ENCODE results near the gene KRTAP4-12. TPM values are rescaled to one million over a fixed set of nuclear protein-coding genes. Genes with fewer than 3 reads are reported as not detected.
"Not testable (repeated sequence)": the region's sequence is repeated elsewhere in the genome, so short reads cannot be mapped to it uniquely, and the experiment has no call there.

The KRTAP4-12 gene
- total RNA-seq = not detected

GRCh38 chr17:41123991-41124371 is at the start of gene KRTAP4-12:
Gene KRTAP4-12, minus strand, starts transcription at chr17:41124182. Its CDS starts 60 bp downstream, at chr17:41124122.
- not testable (repeated sequence) for H3K4me1 ChIP-seq, ATAC-seq, H3K36me3 ChIP-seq, H3K4me3 ChIP-seq, H3K9me3 ChIP-seq, H3K27ac ChIP-seq
- WGBS, 2 donors (ENCODE audit: low coverage in 1 of 2) = 38 to 84% methylated on average over 2 to 3 of the region's 3 CpGs
- H3K27me3 ChIP-seq = peaks cover 26% of the 10 kb centered on the region

- H3K36me3 ChIP-seq = no peaks in the 10 kb centered on the region
- no peak overlapping the region for H3K4me3 ChIP-seq
- WGBS, 2 donors (ENCODE audit: low coverage in 1 of 2) = 67 to 87% methylated on average over 1 to 2 of the region's 2 CpGs
- H3K9me3 ChIP-seq = no peaks in the 10 kb centered on the region
- ATAC-seq = no peak
- peaks cover 14% of the 10 kb centered on the region for H3K27me3 ChIP-seq
- H3K27ac ChIP-seq = no peak overlapping the region
- no peaks in the 10 kb centered on the region for H3K4me1 ChIP-seq
- no peak for TF ChIP-seq POLR2AphosphoS5 (IDR thresholded peaks at IDR 0.05)
- no peak for TF ChIP-seq POLR2A (IDR thresholded peaks at IDR 0.05)
- no peak for TF ChIP-seq EP300 (IDR thresholded peaks at IDR 0.05)
Observed at GRCh38 chr17:41171886-41172285, 47.9 kb upstream of the KRTAP4-12 start.

GRCh38 chr17:41168121-41168520 is 44.1 kb upstream of the KRTAP4-12 start, which contains the start of gene KRTAP4-3:
Gene KRTAP4-3, minus strand, starts transcription at chr17:41168221. Its CDS starts 49 bp downstream, at chr17:41168172.
- no peaks in the 10 kb centered on the region for H3K4me1 ChIP-seq
- no peaks in the 10 kb centered on the region for H3K9me3 ChIP-seq
- peaks cover 3% of the 10 kb centered on the region for H3K27me3 ChIP-seq
- no peak within 1 kb of the TSS for H3K27ac ChIP-seq
- TF ChIP-seq CTCF (IDR thresholded peaks at IDR 0.05) = no peak
- TF ChIP-seq EP300 (IDR thresholded peaks at IDR 0.05) = no peak
- TF ChIP-seq POLR2AphosphoS5 (IDR thresholded peaks at IDR 0.05) = no peak
- no peak for TF ChIP-seq POLR2A (IDR thresholded peaks at IDR 0.05)
- no peaks in the 10 kb centered on the region for H3K36me3 ChIP-seq
- no peak within 1 kb of the TSS for H3K4me3 ChIP-seq
- no peak for ATAC-seq
- 55% methylated on average over 1 of the region's 1 CpG; no CpG with 5 or more reads in 1 of the 2 donors for WGBS, 2 donors (ENCODE audit: low coverage in 1 of 2)

GRCh38 chr17:41167561-41167960 is 43.6 kb upstream of the KRTAP4-12 start:
- H3K4me3 ChIP-seq = no peak overlapping the region
- H3K9me3 ChIP-seq = no peaks in the 10 kb centered on the region
- no peaks in the 10 kb centered on the region for H3K36me3 ChIP-seq
- no peak for TF ChIP-seq CTCF (IDR thresholded peaks at IDR 0.05)
- no peak for TF ChIP-seq POLR2AphosphoS5 (IDR thresholded peaks at IDR 0.05)
- TF ChIP-seq EP300 (IDR thresholded peaks at IDR 0.05) = no peak
- no peak for TF ChIP-seq POLR2A (IDR thresholded peaks at IDR 0.05)
- ATAC-seq = no peak
- H3K4me1 ChIP-seq = no peaks in the 10 kb centered on the region
- H3K27ac ChIP-seq = no peak overlapping the region
- peaks cover 3% of the 10 kb centered on the region for H3K27me3 ChIP-seq
- 46 to 90% methylated on average over 3 to 4 of the region's 7 CpGs for WGBS, 2 donors (ENCODE audit: low coverage in 1 of 2)

DNA sequence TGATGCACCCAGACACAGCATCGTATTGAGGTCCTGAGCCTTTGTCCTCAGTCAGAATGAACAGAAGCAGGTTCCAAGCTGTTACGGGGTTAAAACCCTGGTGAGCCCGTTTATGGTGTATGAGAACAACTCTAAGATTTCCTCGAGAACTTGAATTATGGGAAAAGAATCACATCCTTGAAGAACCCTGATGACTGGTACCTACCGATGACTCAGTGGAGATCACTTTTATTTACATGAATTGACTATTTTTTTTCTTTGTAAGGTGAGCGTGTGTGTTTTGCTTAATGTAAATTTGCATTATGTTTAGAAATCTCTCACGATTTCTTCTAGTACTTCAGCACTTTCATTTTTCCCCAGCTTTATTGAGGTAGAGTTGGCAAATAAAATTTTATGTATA is 39.8 kb upstream of the KRTAP4-12 start:
- Histone ChIP-seq H3K36me3 (no peaks in the 10 kb centered on the region), H3K9me3 (no peaks in the 10 kb centered on the region), H3K4me1 (no peaks in the 10 kb centered on the region), H3K27ac (no peak overlapping the region), H3K27me3 (peaks cover 19% of the 10 kb centered on the region), H3K4me3 (no peak overlapping the region)
- TF ChIP-seq EP300 (IDR thresholded peaks at IDR 0.05) (no peak), POLR2AphosphoS5 (IDR thresholded peaks at IDR 0.05) (no peak), POLR2A (IDR thresholded peaks at IDR 0.05) (no peak), CTCF (IDR thresholded peaks at IDR 0.05) (no peak)
- no peak for ATAC-seq
- 41 to 63% methylated on average over 3 to 6 of the region's 7 CpGs for WGBS, 2 donors (ENCODE audit: low coverage in 1 of 2)

GRCh38 chr17:41160648-41161047 is 36.7 kb upstream of the KRTAP4-12 start, which contains the start of gene KRTAP4-4:
Gene KRTAP4-4, minus strand, starts transcription at chr17:41160748. Its CDS starts 57 bp downstream, at chr17:41160691.
- 70% methylated on average over 1 of the region's 1 CpG; no CpG with 5 or more reads in 1 of the 2 donors for WGBS, 2 donors (ENCODE audit: low coverage in 1 of 2)
- Histone ChIP-seq H3K36me3 (no peaks in the 10 kb centered on the region), H3K27me3 (peaks cover 31% of the 10 kb centered on the region), H3K27ac (no peak within 1 kb of the TSS), H3K9me3 (no peaks in the 10 kb centered on the region), H3K4me3 (no peak within 1 kb of the TSS), H3K4me1 (no peaks in the 10 kb centered on the region)
- ATAC-seq = no peak
- TF ChIP-seq POLR2AphosphoS5 (IDR thresholded peaks at IDR 0.05) (no peak), POLR2A (IDR thresholded peaks at IDR 0.05) (no peak), CTCF (IDR thresholded peaks at IDR 0.05) (no peak), EP300 (IDR thresholded peaks at IDR 0.05) (no peak)

GRCh38 chr17:41160190-41160589 is 36.2 kb upstream of the KRTAP4-12 start:
- 60% methylated on average over 1 of the region's 3 CpGs; no CpG with 5 or more reads in 1 of the 2 donors for WGBS, 2 donors (ENCODE audit: low coverage in 1 of 2)
- H3K27ac ChIP-seq, H3K36me3 ChIP-seq: not testable (repeated sequence)

More at GRCh38 chr17:41160190-41160589, 36.2 kb upstream of the KRTAP4-12 start:
- not testable (repeated sequence) for ATAC-seq, H3K4me1 ChIP-seq, H3K9me3 ChIP-seq, H3K4me3 ChIP-seq
- H3K27me3 ChIP-seq = peaks cover 31% of the 10 kb centered on the region
